AG08395 (cell line): Measurements from ENCODE around the gene SHLD3.
"Not testable (repeated sequence)": the region's sequence is repeated elsewhere in the genome, so short reads cannot be mapped to it uniquely, and the experiment has no call there.

Experiments used
- DNase-seq: peaks from one replicate; pipeline ENCODE4 v3.0.0; 2012; ENCODE audit warnings: mixed read lengths, low spot score

Gene SHLD3, protein sequence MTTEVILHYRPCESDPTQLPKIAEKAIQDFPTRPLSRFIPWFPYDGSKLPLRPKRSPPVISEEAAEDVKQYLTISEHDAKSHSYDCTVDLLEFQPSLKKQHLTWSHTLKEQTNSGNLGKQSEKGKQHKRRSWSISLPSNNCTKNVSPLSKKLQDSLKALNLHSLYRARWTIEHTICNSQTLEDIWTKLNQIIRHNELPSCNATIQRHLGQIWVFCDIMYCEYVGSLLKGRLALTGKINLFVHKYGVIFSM

DNA sequence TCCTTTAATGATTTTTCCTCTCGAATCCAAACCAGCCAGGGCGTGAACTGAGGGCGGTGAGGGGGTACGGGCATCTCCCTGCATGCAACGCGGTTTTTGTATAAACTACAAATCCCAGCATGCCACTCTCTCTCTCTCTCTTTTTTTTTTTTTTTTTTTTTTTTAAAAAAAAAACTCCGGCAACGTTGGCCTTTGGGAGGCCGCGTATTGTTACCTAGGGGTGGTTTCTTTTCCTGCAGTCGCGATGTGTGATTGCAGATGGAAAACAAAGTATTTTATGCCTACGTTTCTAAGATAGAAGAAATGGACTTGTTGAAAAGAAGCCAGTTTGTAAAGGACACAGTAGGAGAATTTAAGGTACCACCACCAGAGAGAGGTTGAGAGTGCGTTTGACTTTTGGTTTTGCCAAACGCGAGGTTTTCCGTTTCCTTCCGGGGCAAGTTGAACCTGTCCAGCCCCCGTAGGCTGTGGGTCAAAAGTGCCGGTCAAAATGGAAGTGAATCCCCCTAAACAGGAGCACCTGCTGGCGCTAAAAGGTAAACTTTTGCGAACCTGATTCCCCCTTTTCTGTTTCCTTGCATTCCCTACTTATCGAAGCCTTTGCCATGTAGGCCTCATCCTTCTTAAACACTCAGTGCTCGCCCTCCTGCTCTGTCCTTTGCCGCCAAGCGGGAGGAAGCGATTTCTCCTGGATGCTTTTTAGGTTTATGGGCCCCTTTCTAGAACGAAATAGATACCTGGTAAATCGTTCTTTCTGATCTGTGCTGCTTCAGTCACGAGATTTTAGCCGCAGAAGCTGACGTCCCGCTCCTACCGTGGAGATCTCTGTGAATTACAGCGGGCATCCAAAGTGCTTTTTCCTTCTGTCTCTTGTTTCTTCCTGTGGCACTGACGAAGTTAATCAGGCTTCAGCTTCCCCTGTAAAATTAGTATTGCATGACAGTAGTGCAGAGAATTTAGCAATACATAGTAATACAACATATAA, at the start of gene SHLD3, which contains the start of gene TRAPPC13:
SHLD3 (plus strand) TSS at position 457 of the 985 bp plus-strand sequence. CDS start 4,561 bp downstream, outside the sequence.
TRAPPC13 (plus strand) TSS at position 457 of the 985 bp plus-strand sequence; CDS start at position 491, 34 bp downstream.
- peak; percentile 75 for DNase-seq

DNA sequence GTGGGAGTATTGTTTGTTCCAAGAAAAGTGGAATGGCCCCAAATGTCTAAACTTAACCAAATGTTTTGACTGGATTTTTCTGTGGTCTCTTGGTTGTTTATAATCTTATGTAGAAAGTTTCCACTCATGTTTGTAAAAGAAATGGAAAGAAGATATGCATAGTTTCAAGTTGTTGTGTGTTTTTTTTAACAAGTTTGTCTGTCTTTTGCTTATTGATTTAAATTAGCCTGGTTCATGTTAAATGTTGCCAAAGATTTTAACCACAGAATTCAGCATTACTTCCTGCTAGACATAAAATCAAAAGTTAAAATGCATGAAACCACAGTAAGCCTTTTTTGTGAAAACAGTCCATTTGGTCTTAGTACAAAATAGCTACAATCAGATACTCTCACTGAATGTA, 47.7 kb upstream of the SHLD3 start:
- DNase-seq, result no peak

DNA sequence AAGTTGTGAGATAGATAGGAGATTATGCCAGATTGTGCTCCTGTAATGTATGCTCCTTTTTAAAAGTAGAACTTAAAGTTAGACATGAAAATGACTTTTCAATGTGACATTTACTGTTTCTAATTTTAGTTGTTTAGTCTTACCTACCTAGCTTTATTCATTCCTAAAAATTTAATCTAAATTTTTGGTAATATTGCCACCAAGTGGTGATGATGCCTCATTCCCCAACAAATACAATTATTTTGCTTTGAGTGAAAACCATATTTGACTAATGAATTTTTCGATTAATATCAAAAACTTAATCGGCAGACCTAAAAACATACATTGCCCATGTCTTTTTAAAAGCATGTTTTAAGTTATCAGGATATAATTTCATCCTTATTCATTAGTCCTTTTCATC, 36.1 kb upstream of the SHLD3 start:
- no peak for DNase-seq

DNA sequence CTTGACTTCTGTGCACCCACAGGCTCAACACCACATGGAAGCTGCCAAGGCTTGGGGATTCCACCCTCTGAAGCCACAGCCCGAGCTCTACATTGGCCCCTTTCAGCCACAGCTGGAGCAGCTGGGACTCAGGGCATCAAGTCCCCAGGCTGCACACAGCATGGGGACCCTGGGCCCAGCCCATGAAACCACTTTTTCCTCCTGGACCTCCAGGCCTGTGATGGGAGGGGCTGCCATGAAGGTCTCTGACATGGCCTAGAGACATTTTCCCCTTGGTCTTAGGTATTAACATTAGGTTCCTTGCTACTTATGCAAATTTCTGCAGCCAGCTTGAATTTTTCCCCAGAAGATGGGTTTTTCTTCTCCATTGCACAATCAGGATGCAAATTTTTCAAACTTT, 23.1 kb upstream of the SHLD3 start:
- not testable (repeated sequence) for DNase-seq

DNA sequence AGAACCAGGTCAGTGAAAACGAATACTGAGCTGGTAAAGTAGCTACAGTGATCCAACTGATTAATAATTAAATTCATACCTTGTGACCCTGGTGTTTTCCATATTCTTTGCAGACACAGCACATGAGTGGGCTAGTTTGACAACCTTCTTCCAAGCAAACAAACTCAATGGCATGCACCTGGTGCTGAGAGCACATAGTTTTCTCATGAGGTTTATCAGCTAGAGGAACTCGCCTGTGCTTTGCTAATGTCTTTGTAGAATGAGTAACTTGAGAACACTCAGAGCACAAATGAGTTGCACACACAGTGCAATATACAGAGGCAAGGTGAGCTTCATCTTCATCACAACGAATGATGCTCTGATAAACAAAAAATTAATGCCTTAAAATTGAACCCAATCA, 13.3 kb upstream of the SHLD3 start:
- DNase-seq, result no peak

DNA sequence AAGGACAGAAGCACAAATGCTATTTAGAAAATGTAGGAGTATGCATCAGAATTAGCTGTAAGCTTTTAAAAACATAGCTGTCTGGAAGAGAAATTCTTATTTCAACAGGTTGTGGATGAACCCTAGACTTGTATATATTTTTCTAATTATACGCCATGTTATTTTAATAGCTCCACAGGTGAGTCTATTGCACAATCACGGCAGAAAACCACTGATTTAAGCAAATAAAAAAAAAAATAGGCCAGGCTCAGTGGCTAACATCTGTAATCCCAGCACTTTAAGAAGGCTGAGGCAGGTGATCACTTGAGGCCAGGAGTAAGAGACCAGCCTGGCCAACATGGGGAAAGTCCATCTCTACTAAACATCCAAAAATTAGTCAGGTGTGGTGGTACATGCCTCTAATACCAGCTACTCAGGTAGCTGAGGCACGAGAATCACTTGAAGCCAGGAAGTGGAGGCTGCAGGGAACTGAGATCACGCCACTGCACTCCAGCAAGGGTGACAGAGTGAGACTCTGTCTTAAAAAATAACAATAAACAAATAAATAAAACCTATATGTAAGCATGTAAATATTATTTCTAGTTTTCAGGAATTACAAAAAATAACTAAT, 12.4 kb upstream of the SHLD3 start:
- no peak for DNase-seq

DNA sequence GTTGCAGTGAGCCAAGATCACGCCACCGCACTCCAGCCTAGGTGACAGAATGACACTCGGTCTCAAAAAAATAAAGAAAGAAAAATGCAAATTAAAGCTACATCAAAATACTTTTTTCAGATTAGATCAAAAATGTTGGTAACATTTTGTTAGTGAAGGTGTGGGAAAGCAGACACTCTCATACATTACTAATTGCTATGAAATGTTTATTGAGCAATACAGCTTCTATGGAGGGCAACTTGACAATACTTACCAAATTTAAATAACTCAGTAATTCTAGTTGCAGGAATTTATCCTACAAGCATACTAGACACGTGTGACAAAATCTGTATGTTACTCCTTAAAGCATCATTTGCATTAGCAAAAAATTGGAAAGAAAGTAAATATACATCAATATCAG, 4.8 kb upstream of the SHLD3 start:
- DNase-seq, result no peak

DNA sequence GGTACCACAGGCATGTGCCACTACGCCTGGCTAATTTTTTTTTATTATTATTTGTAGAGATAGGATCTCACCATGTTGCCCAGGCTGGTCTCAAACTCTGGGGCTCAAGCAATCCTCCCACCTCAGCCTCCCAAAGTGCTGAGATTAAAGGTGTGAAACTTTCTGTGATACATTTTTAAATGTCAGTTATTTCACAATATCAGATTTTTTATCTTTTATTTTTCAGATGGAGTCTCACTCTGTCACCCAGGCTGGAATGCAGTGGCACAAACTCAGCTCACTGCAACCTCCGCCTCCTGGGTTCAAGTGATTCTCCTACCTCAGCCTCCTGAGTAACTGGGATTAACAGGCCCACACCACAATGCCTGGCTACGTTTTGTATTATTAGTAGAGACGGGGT, 2.9 kb upstream of the SHLD3 start:
- DNase-seq, result not testable (repeated sequence)

DNA sequence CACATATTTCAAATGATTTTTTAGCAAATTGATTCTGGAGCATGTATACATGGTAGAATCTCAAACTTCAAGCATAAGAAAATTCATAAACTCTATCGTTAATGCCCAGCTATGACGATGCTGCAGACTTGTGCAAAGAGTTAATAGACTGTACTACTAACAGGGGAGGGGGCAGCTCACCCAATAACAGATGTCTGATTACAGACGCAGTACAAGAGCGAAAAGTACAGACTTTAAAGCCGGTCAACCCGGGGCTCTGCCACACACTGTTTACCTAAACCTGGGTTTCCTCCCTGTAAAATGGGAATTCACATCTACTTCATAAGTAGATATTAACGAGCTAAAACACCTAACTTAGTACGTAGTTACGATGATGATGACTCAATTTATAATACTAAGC, 1.3 kb upstream of the SHLD3 start:
- no peak for DNase-seq

DNA sequence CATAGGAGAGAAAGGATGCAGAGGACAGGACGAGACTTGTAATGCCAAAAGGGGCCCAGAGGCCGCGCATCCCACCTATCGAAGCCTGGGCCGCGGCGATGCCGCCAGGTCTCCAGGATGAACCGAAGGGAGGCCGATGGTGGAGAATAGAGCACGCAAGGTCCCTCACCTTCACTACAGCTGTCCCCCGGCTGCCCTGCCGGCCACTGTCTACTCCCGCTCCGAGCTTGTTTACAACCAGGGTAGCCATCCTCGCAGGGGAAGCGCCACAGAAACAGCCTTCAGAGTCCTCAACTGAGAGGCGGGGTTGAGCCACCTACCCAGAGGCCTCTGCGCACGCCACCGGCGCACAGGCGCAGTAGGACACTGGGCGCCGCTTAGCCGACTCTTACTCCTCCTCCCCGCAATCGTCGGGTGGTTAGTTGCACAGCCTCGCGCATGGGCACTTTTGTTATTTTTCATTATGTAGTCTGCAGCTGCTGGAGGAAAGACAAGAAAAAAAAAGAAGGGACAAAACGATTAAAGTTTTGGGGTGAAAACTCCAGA, 729 bp upstream of the SHLD3 start, which contains the start of gene TRIM23:
TRIM23 (minus strand) TSS at position 309 of the 546 bp plus-strand sequence; CDS start at position 250, 59 bp downstream.
- peak; percentile 96 for DNase-seq

DNA sequence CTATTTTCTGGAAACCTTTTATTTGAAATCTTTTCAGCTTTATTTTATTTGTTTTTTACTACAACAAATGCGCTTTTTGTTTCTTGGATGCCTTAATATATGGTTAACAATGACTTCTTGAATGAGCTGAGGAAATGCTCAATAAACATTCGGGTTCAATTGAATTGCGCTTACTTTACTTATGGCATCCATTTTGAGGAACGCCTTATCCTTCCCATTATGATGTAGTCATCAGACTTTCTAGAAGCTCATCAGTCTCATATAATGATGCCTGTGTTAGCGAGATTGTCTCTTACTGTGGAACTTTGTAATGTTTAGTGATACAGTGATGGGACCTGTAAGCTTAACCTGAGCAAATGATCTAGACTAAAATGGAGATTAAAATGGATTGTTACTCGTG, 916 bp downstream of the SHLD3 start:
- no peak for DNase-seq

DNA sequence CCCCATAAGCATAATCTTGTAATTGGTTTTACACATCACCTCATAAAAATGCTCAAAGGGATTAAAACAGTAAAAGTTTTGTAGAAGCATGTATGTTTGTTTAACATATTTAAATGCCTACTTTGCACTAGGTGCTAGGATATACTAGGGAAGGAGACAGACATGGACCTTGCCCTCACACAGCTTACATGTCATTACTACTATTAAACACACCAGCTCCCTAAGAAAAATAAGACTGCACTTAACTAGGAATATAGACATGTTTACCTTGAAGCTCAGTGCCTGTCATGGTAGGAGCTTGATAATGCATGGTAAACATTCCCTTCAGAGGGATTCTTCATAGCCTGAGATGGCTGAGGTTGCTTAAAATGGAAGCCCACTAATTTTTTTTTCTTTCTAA, 6.2 kb downstream of the SHLD3 start:
- DNase-seq, result no peak

DNA sequence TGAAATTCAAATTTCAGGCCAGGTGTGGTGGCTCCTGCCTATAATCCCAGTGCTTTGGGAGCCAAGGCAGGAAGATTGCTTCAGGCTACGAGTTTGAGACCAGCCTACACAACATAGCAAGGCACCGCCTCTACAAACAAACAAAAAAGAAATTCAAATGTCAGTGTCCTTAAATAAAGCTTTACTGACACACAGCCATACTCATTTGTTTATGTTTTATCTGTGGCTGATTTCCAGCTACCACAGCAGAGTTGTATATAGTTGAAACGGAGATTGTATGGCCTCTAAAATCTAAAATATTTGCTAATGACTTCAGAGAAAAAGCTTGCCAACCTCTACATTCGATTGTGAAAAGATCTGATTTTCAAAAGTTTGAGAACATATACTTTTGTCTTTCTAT, 15.4 kb downstream of the SHLD3 start:
- no peak for DNase-seq

DNA sequence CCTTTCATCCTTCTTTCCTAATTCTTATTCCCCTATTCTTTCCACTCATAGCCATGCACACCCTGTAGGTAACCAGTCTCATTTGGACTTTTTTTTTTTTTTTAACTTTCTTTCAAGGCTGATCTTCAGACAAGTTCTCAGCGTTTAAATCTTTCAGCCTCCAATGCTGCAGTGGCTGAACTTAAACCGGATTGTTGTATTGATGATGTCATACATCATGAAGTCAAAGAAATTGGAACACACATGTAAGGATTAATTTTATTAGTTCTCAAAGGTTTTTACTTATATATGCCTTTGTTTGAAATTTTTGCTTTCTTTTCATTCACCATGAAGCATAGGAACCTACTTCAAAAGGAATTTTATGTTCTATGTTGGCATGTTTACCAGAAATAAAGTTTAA, 22.1 kb downstream of the SHLD3 start:
- no peak for DNase-seq

DNA sequence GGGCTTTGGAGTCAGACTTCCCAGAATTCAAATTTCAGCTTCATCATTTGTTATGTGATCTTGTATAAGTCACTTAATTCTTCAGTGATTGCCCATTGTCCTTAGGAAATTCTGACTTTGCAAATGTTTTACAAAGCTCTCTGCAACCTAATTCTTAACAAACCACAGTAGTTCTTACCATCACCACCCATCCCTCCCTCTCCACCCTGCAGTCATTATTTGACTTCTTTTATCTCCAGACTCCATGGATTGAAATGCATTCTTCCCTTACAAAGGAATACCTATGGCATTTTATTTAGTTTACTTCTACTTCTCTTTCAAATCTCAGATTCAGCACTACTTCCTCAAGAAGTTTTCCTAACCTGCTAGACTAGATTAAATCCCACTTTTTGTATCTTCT, 23.1 kb downstream of the SHLD3 start:
- DNase-seq, result no peak

DNA sequence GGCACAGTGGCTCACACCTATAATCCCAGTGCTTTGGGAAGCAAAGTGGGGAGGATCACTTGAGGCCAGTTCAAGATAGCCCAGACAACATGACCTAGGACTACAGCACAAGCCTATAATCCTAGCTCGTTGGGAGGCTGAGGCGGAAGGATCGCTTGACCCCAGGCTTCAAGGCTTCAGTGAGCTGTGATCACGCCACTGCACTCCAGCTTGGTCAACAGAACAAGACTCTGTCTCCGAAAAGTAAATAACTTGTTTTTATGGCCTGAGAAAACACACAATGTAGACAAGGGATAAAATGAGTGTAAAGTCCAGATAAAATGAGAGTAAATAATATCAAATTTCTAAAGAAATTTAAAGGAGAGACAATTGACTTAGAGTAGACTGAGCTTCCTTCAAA, 26.3 kb downstream of the SHLD3 start:
- no peak for DNase-seq

DNA sequence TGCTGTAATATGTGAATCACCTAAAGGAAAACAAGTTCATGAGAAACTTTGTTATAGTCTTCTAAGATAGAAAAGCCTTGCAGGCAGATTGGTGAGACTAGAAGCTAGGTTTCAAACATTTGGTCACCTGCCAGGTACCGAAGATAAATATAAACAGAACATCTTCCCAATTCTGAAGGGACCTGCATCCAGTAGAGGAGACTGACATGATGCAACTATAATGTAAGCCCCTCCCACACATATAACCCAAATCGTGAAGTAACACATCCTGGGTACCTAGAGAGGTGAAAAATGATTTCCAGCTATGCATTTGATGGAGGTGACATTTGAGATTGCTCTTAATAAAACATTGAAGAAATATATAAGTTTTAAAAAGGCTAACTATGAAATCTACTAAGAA, 29.9 kb downstream of the SHLD3 start:
- no peak for DNase-seq

DNA sequence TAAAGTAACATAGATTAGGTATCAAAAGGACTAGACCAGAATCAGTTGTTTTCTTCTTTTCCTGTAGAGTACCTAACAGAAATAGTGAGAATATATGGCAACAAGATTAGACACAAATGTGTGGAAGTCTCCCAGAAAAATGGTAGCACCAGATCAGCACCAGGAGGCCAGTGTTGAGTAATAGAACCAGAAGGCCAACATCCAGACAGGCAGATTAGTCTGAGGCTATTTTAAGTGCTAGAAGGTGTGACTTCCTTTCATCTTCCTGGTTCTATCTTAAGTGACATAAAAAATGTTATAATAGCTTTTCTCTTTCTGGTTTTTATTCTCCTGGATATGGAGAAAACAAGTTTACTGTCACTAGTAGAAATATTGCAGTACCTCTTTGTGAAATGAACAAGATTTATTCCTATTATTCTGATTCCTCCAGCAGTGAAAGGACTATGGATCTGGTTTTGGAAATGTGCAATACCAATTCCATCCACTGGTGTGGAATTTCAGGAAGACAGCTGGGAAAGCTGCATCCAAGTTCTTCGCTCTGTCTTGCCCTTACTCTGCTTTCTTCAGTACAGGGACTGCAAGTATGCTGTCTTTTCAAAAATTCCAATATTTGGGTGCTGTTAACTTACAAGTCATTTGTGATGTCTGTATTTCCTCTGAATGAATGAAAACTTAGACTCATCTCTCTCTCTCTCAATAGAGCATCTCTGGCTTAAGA, 39.1 kb downstream of the SHLD3 start:
- peak; percentile 32 for DNase-seq

DNA sequence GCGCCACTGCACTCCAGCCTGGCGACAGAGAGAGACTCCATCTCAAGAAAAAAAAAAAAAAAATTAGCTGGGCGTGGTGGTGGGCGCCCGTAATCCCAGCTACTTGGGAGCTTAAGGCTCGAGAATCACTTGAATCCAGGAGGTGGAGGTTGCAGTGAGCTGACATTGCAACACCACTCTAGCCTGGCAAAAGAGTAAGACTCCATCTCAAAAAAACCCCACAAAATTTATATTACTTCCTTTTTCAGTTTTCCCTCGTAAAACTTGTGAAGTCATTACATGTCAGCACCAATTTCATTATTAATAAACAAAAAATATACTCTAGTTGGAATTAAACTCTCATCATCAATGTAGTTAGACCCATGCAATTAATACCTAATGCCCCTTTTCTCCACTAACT, 43.9 kb downstream of the SHLD3 start:
- DNase-seq, result no peak

DNA sequence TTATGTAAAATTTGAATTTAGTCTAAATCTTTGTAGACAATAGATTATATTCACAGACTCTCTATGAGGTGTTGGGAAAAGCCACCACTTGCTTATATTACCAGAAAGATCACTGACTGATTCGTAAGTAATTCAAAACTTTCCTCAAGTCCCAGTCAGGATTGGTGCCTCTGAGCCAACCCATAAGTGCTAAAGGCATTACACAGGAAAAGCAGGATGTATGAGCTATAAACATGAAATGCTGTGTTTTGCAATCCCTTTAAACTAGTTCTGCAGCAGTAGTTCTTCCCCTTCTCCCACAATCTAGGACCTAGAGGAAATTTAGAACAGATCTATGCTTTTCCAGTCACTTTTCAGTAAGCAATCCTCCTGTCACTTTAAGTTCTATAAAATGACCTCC, 48.0 kb downstream of the SHLD3 start:
- DNase-seq, result peak; percentile 41

DNA sequence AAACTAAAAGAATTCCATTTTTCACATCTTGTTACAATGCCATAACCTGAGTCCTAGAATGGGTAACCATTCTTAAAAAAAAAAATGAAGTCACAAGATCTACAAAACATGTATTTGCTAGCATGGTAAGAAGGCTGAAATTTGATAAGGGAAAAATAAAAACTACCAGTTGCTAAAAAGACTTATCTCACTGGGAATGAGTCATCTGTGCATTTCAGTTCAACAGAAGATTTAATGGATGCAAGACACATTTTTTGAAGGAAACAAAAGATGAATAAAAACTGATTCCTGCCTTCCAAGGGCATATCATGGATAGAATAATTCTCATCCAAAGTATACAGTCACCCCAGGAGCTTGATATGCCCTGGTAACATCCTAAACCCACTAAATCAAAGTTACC, 49.9 kb downstream of the SHLD3 start:
- DNase-seq, result no peak

DNA sequence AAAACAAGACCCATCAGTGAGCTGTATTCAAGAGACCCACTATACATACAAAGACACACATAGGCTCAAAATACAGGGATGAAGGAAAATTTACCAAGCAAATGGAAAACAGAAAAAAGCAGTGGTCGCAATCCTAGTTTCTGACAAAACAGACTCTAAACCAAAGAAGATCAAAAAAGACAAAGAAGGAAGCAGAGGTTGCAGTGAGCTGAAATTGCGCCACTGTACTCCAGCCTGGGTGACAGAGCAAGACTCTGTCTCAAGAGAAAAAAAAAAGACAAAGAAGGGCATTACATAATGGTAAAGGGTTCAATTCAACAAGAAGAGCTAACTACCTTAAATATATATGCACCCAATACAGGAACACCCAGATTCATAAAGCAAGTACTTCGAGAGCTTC, 51.2 kb downstream of the SHLD3 start:
- not testable (repeated sequence) for DNase-seq
